Measurements from ENCODE around the gene MARVELD1. TPM values are rescaled to one million over a fixed set of nuclear protein-coding genes. Genes with fewer than 3 reads are reported as not detected.

Gene MARVELD1
- total RNA-seq, 1 experiment from 2014 or later, result 40.1 TPM

- Histone ChIP-seq H3K27ac (peak overlapping the region; percentile 63), H4K20me1 (ENCODE audit: insufficient read depth) (no peaks in the 10 kb centered on the region), H3K27me3 (ENCODE audit: insufficient read depth, low read depth) (no peaks in the 10 kb centered on the region), H2AFZ (no peak overlapping the region), H3K79me2 (ENCODE audit: low read depth) (peaks cover 60% of the 10 kb centered on the region), H3K36me3 (ENCODE audit: low read depth) (no peaks in the 10 kb centered on the region), H3K4me3 (peak overlapping the region; percentile 81; the same call in 1 of the 2 replicates), H3K4me2 (peak overlapping the region; percentile 84), H3K4me1 (replicated peaks; ENCODE audit: insufficient read depth) (peaks cover 48% of the 10 kb centered on the region), H3K9me3 (ENCODE audit: insufficient read depth, low read depth) (no peaks in the 10 kb centered on the region), H3F3A (ENCODE audit: insufficient read depth, low read depth) (peaks cover 44% of the 10 kb centered on the region), H3K9me2 (ENCODE audit: insufficient read depth) (no peaks in the 10 kb centered on the region)
- CTCF ChIA-PET, result no interaction called here
- POLR2A ChIA-PET (ENCODE audit: unreplicated experiment), result no interaction called here
- no TSS peak for BruUV-seq (replicated peaks)
- no peak for TF ChIP-seq CTCF (conservative IDR thresholded peaks at IDR 0.05)
- no peak for TF ChIP-seq EZH2 (IDR thresholded peaks at IDR 0.05; ENCODE audit: low read depth)
- DNase-seq, result peak in 1 of 2 experiments; percentile 40
- intact Hi-C loops (cut with micrococcal nuclease; ENCODE audit: unreplicated experiment), result loop anchor here (10.0 kb wide), 1 partner anchor 200 kb away; no protein-coding TSS in a partner anchor
Measured at GRCh38 chr10:97684866-97685394, 28.6 kb upstream of the MARVELD1 start.

GRCh38 chr10:97685395-97685958 lies 28.1 kb upstream of the MARVELD1 start:
- H3K27me3 ChIP-seq (ENCODE audit: insufficient read depth, low read depth), result no peaks in the 10 kb centered on the region
- H4K20me1 ChIP-seq (ENCODE audit: insufficient read depth), result no peaks in the 10 kb centered on the region
- H3K79me2 ChIP-seq (ENCODE audit: low read depth), result peaks cover 58% of the 10 kb centered on the region
- intact Hi-C loops (cut with micrococcal nuclease; ENCODE audit: unreplicated experiment), result loop anchor here (10.0 kb wide), 1 partner anchor 199 kb away; no protein-coding TSS in a partner anchor
- H3K27ac ChIP-seq, result peak overlapping the region; percentile 63
- peak overlapping the region; percentile 84 for H3K4me2 ChIP-seq
- no peaks in the 10 kb centered on the region for H3K9me2 ChIP-seq (ENCODE audit: insufficient read depth)
- ChIA-PET POLR2A (ENCODE audit: unreplicated experiment) (no interaction called here), CTCF (interaction anchor here (0.6 kb wide), 1 partner anchor 29 kb away, joined by 3 read pairs; no protein-coding TSS in a partner anchor)
- TF ChIP-seq CTCF (conservative IDR thresholded peaks at IDR 0.05) (peak; percentile 55), EZH2 (IDR thresholded peaks at IDR 0.05; ENCODE audit: low read depth) (no peak)
- no TSS peak for BruUV-seq (replicated peaks)
- H3K4me1 ChIP-seq (replicated peaks; ENCODE audit: insufficient read depth), result peaks cover 54% of the 10 kb centered on the region
- peak overlapping the region; percentile 81; the same call in 1 of the 2 replicates for H3K4me3 ChIP-seq
- H3F3A ChIP-seq (ENCODE audit: insufficient read depth, low read depth), result peaks cover 47% of the 10 kb centered on the region
- no peaks in the 10 kb centered on the region for H3K36me3 ChIP-seq (ENCODE audit: low read depth)
- H2AFZ ChIP-seq, result no peak overlapping the region
- no peaks in the 10 kb centered on the region for H3K9me3 ChIP-seq (ENCODE audit: insufficient read depth, low read depth)
- DNase-seq, result peak; percentile 47 to 63

- Histone ChIP-seq H3K9me2 (ENCODE audit: insufficient read depth) (no peaks in the 10 kb centered on the region), H3K9me3 (ENCODE audit: insufficient read depth, low read depth) (no peaks in the 10 kb centered on the region), H3F3A (ENCODE audit: insufficient read depth, low read depth) (peaks cover 47% of the 10 kb centered on the region), H2AFZ (peak overlapping the region; percentile 79), H4K20me1 (ENCODE audit: insufficient read depth) (no peaks in the 10 kb centered on the region), H3K27me3 (ENCODE audit: insufficient read depth, low read depth) (no peaks in the 10 kb centered on the region), H3K4me1 (replicated peaks; ENCODE audit: insufficient read depth) (peaks cover 54% of the 10 kb centered on the region), H3K36me3 (ENCODE audit: low read depth) (no peaks in the 10 kb centered on the region), H3K4me2 (peak overlapping the region; percentile 84), H3K4me3 (peak overlapping the region; percentile 81), H3K79me2 (ENCODE audit: low read depth) (peaks cover 49% of the 10 kb centered on the region), H3K27ac (peak overlapping the region; percentile 47)
- DNase-seq, result no peak
- CTCF ChIA-PET, result interaction anchor here (0.6 to 1.4 kb wide), 3 partner anchors 9 to 202 kb away, joined by 4 to 6 read pairs (median 5); no protein-coding TSS in a partner anchor
- POLR2A ChIA-PET (ENCODE audit: unreplicated experiment), result interaction anchor here (0.5 to 1.1 kb wide), 4 partner anchors 29 to 233 kb away, joined by 3 to 6 read pairs (median 4); no protein-coding TSS in a partner anchor
- TSS peak; percentile 49 for BruUV-seq (replicated peaks)
- intact Hi-C loops (cut with micrococcal nuclease; ENCODE audit: unreplicated experiment), result loop anchor here (2.0 to 10.0 kb wide), 3 partner anchors 32 to 198 kb away; partner anchors contain the start of genes MMS19 and UBTD1
- TF ChIP-seq CTCF (conservative IDR thresholded peaks at IDR 0.05) (no peak), EZH2 (IDR thresholded peaks at IDR 0.05; ENCODE audit: low read depth) (no peak)
Measured at GRCh38 chr10:97686301-97686961, 27.1 kb upstream of the MARVELD1 start.

Measured in PC-9 (cell line).